Measurements from ENCODE around the gene TPD52L2.

TPD52L2 gene

DNA sequence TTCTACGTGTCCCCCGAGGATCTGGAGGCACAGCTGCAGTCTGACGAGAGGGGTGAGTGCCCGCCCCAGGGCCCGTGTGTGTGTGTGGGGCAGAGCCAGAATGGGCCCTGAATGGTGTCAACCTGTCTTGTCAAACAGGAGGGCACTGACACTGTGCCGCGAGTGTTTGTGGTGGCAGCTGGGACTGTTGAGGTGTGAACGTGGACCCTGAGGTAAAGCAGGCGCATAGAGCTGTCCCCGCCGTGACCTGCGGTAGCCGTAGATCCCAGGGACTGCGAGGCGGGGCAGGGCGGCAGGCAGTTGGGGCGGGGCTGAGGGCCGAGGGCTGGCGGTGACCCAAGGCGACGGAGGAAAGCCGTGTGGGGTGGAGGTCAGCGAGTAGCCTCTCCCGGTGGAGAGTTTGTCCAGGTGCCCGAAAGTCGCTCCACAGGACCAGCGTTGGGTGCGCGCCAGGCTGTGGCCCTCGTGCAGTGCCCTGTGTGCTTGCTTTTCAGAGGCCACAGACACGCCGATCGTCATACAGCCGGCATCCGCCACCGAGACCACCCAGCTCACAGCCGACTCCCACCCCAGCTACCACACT lies 66.0 kb downstream of the TPD52L2 start:
- Histone ChIP-seq H3K4me3 (replicated peaks; ENCODE audit: insufficient read depth, low read length) (no peak overlapping the region), H3K27ac (replicated peaks) (no peak overlapping the region), H3K27me3 (ENCODE audit: insufficient read depth, poor library complexity, severe bottlenecking) (no peaks in the 10 kb centered on the region)
- no peak for TF ChIP-seq SPI1 (IDR thresholded peaks at IDR 0.05; ENCODE audit: borderline replicate concordance, low read depth)
- no peak for TF ChIP-seq GABPA (IDR thresholded peaks at IDR 0.05; ENCODE audit: low read depth)
- TF ChIP-seq POLR2AphosphoS5 (IDR thresholded peaks at IDR 0.05; ENCODE audit: low read depth): no peak
- TF ChIP-seq, protein P1, sequence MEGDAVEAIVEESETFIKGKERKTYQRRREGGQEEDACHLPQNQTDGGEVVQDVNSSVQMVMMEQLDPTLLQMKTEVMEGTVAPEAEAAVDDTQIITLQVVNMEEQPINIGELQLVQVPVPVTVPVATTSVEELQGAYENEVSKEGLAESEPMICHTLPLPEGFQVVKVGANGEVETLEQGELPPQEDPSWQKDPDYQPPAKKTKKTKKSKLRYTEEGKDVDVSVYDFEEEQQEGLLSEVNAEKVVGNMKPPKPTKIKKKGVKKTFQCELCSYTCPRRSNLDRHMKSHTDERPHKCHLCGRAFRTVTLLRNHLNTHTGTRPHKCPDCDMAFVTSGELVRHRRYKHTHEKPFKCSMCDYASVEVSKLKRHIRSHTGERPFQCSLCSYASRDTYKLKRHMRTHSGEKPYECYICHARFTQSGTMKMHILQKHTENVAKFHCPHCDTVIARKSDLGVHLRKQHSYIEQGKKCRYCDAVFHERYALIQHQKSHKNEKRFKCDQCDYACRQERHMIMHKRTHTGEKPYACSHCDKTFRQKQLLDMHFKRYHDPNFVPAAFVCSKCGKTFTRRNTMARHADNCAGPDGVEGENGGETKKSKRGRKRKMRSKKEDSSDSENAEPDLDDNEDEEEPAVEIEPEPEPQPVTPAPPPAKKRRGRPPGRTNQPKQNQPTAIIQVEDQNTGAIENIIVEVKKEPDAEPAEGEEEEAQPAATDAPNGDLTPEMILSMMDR (IDR thresholded peaks at IDR 0.05; ENCODE audit: insufficient read depth, low read length): no peak
- TF ChIP-seq, protein P2, sequence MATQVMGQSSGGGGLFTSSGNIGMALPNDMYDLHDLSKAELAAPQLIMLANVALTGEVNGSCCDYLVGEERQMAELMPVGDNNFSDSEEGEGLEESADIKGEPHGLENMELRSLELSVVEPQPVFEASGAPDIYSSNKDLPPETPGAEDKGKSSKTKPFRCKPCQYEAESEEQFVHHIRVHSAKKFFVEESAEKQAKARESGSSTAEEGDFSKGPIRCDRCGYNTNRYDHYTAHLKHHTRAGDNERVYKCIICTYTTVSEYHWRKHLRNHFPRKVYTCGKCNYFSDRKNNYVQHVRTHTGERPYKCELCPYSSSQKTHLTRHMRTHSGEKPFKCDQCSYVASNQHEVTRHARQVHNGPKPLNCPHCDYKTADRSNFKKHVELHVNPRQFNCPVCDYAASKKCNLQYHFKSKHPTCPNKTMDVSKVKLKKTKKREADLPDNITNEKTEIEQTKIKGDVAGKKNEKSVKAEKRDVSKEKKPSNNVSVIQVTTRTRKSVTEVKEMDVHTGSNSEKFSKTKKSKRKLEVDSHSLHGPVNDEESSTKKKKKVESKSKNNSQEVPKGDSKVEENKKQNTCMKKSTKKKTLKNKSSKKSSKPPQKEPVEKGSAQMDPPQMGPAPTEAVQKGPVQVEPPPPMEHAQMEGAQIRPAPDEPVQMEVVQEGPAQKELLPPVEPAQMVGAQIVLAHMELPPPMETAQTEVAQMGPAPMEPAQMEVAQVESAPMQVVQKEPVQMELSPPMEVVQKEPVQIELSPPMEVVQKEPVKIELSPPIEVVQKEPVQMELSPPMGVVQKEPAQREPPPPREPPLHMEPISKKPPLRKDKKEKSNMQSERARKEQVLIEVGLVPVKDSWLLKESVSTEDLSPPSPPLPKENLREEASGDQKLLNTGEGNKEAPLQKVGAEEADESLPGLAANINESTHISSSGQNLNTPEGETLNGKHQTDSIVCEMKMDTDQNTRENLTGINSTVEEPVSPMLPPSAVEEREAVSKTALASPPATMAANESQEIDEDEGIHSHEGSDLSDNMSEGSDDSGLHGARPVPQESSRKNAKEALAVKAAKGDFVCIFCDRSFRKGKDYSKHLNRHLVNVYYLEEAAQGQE (IDR thresholded peaks at IDR 0.05; ENCODE audit: insufficient replicate concordance, low read depth): no peak
- no peak for DNase-seq (ENCODE audit: low read depth in 1 of 2, low spot score in 1 of 2)

DNA sequence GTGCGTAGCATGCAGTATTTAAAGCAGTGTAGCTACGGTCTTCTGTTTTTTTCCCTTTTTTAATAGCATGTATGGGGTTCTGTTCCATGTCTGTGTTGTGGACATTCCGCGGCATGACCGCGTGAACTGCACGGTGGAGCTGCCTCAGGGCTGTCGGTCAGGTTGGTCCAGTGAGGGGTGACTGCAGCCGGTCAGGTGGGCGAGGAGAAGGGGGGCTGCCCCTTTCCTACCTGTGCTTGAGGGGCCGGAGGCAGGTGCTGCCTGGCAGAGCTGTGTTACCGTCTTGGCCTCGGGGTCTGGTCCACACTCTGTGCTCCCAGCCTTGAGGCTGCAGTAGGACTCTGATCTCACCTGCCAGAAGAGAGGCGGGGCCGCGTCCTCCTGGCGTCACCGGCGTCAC lies 66.7 kb downstream of the TPD52L2 start:
- H3K27ac ChIP-seq (replicated peaks): no peak overlapping the region
- no peak overlapping the region for H3K4me3 ChIP-seq (replicated peaks; ENCODE audit: insufficient read depth, low read length)
- DNase-seq (ENCODE audit: low read depth in 1 of 2, low spot score in 1 of 2): no peak
- TF ChIP-seq POLR2AphosphoS5 (IDR thresholded peaks at IDR 0.05; ENCODE audit: low read depth): 0 out of 2 replicates have a peak, but pooled peaks have one; percentile 21
- TF ChIP-seq, protein P2 (IDR thresholded peaks at IDR 0.05; ENCODE audit: insufficient replicate concordance, low read depth): no peak
- no peaks in the 10 kb centered on the region for H3K27me3 ChIP-seq (ENCODE audit: insufficient read depth, poor library complexity, severe bottlenecking)

- H3K27ac ChIP-seq (replicated peaks): no peak overlapping the region
- no peak for TF ChIP-seq SPI1 (IDR thresholded peaks at IDR 0.05; ENCODE audit: borderline replicate concordance, low read depth)
- TF ChIP-seq, protein P1 (IDR thresholded peaks at IDR 0.05; ENCODE audit: insufficient read depth, low read length): no peak
- no peak for TF ChIP-seq POLR2AphosphoS5 (IDR thresholded peaks at IDR 0.05; ENCODE audit: low read depth)
- TF ChIP-seq, protein P2 (IDR thresholded peaks at IDR 0.05; ENCODE audit: insufficient replicate concordance, low read depth): no peak
- no peak for DNase-seq (ENCODE audit: low read depth in 1 of 2, low spot score in 1 of 2)
- no peaks in the 10 kb centered on the region for H3K27me3 ChIP-seq (ENCODE audit: insufficient read depth, poor library complexity, severe bottlenecking)
- H3K4me3 ChIP-seq (replicated peaks; ENCODE audit: insufficient read depth, low read length): no peak overlapping the region
These were observed 67.6 kb downstream of the TPD52L2 start for GRCh38 chr20:63932606-63933160.

Data from HL-60 (cell line).